ENCODE data around the gene FSTL4. TPM values are rescaled to one million over a fixed set of nuclear protein-coding genes. Genes with fewer than 3 reads are reported as not detected.

The FSTL4 gene
- total and polyA plus RNA-seq, 2 experiments from 2014 or later: 1.4 to 2.8 TPM

DNA sequence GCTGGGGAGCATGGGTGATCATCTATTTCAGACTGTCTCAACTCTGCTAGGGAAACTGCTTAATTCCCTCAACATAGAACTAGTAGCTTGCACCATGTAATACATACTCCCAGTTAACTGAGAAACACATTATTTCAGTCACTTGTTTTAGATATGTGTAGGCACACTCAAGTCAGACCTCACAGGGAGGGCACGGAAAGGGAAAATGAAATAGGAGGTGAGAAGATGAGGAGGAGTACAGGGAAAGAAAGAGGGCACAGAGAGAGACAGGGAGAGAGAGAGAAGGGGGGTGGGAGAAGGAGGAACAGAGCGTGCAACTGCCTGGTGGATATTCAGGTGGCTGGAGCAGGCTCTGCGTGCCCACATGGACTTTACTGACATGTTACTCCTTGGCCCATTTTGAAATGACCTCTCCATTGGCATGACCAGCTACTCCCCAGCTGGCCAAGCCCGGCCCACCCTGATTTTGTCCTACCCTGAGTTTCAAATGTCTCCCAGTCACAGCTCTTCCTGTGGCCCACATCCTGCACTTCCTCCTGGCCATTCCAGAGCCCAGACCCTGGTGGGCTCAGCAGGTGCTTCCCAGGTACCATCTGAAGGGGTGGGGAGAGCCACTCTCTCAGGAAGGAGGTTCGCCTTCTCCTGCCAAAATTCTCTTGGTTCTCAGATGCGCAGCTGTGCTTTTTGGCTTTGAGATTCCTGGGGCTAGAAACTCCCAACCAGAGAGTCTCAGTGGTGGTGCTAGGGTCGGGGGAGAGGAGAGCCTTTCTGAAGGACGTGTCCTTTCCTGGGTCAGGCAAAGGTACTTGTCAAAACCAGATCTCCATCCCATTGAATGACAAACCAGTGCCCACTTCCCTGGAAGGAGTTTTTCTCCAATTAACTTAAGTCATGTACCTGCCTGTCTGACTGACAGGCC, 229.4 kb downstream of the FSTL4 start (continued):
- TF ChIP-seq REST (IDR thresholded peaks at IDR 0.05; ENCODE audit: unreplicated experiment) (no peak), ETS1 (IDR thresholded peaks at IDR 0.05) (no peak), POLR2AphosphoS5 (IDR thresholded peaks at IDR 0.05; ENCODE audit: low read depth) (no peak), EZH2 (IDR thresholded peaks at IDR 0.05; ENCODE audit: low read depth, unreplicated experiment) (no peak), STAT1 (IDR thresholded peaks at IDR 0.05; ENCODE audit: unreplicated experiment) (no peak), ZNF114 (CRISPR knock-in tag; IDR thresholded peaks at IDR 0.05) (no peak), JUNB (IDR thresholded peaks at IDR 0.05; ENCODE audit: unreplicated experiment) (no peak)

DNA sequence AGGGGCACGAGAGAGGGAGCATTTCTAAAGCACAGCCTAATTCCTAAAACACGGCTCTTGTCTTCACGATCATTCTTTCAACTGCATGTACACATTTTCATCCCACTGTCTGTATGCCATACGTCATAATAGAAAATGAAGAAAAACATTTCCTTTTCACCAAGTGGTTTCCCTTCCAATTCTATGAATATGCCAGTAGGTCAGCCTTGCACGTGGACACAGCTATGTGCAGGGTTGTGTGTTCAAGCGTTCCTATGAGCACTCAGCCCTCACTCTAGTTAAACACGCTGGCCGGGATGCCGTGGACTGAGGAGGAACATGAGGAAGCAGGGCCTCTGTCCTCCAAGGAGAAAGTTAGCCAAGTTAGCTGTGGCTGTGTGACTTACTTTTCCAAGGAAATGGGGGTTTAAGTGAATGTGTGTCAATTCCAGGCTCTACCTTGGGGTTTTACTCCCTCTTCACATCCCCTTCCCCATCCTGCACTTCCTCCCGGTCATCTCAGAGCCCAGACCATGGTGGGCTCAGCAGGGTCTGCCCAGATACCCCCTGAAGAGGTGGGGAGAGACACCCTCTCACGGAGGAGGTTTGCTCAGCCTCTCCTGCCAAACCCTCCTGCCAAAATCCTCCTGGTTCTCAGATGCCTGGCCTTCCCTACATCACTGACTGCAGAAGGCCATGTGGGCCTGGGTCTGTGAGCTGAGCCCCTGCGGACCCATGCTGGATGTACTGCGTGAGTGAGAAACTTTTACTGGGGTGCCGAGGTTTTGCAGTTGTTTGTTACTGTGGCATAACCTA, 230.6 kb downstream of the FSTL4 start:
- peaks cover 7% of the 10 kb centered on the region for H3K27me3 Mint-ChIP-seq (ENCODE audit: insufficient read depth, low read depth, poor library complexity)
- ATAC-seq: no peak
- H3K9me3 Mint-ChIP-seq: peaks cover 18% of the 10 kb centered on the region
- Histone ChIP-seq H3K4me3 (no peak overlapping the region), H3K27ac (ENCODE audit: low read depth) (no peak overlapping the region), H3K4me2 (no peak overlapping the region), H2AFZ (no peak overlapping the region), H3K36me3 (ENCODE audit: insufficient read depth) (0 out of 2 replicates have a peak, but pooled peaks cover 2% of the 10 kb centered on the region), H3K27me3 (ENCODE audit: insufficient read depth) (no peaks in the 10 kb centered on the region), H3K9me2 (ENCODE audit: insufficient read depth) (peaks cover 2% of the 10 kb centered on the region; the same call in 1 of the 2 replicates), H3F3A (replicated peaks; ENCODE audit: low read depth) (no peaks in the 10 kb centered on the region), H4K20me1 (replicated peaks; ENCODE audit: insufficient read depth) (no peaks in the 10 kb centered on the region), H3K79me2 (replicated peaks; ENCODE audit: insufficient read depth) (no peaks in the 10 kb centered on the region), H3K4me1 (ENCODE audit: insufficient read depth) (peaks cover 10% of the 10 kb centered on the region; the same call in 1 of the 2 replicates)
- H3K36me3 Mint-ChIP-seq (ENCODE audit: low read depth): peaks cover 10% of the 10 kb centered on the region; the same call in 2 of the 3 replicates
- no peak overlapping the region for H3K4me3 Mint-ChIP-seq
- no peak overlapping the region for H3K27ac Mint-ChIP-seq
- no peak for DNase-seq (ENCODE audit: low spot score)
- H3K4me1 Mint-ChIP-seq: peaks cover 25% of the 10 kb centered on the region
- TF ChIP-seq EZH2 (IDR thresholded peaks at IDR 0.05; ENCODE audit: low read depth, unreplicated experiment): no peak
- TF ChIP-seq ETS1 (IDR thresholded peaks at IDR 0.05): no peak
- TF ChIP-seq, protein P1, sequence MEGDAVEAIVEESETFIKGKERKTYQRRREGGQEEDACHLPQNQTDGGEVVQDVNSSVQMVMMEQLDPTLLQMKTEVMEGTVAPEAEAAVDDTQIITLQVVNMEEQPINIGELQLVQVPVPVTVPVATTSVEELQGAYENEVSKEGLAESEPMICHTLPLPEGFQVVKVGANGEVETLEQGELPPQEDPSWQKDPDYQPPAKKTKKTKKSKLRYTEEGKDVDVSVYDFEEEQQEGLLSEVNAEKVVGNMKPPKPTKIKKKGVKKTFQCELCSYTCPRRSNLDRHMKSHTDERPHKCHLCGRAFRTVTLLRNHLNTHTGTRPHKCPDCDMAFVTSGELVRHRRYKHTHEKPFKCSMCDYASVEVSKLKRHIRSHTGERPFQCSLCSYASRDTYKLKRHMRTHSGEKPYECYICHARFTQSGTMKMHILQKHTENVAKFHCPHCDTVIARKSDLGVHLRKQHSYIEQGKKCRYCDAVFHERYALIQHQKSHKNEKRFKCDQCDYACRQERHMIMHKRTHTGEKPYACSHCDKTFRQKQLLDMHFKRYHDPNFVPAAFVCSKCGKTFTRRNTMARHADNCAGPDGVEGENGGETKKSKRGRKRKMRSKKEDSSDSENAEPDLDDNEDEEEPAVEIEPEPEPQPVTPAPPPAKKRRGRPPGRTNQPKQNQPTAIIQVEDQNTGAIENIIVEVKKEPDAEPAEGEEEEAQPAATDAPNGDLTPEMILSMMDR (conservative IDR thresholded peaks at IDR 0.05; ENCODE audit: low read depth in 2 of 2): no peak
- no peak for TF ChIP-seq POLR2AphosphoS5 (IDR thresholded peaks at IDR 0.05; ENCODE audit: low read depth)
- no peak for TF ChIP-seq ZNF114 (CRISPR knock-in tag; IDR thresholded peaks at IDR 0.05)
- no peak for TF ChIP-seq REST (IDR thresholded peaks at IDR 0.05; ENCODE audit: unreplicated experiment)
- TF ChIP-seq EZH2phosphoT487 (IDR thresholded peaks at IDR 0.05; ENCODE audit: unreplicated experiment): no peak
- TF ChIP-seq ZNF331 (CRISPR knock-in tag; IDR thresholded peaks at IDR 0.05; ENCODE audit: low read depth): no peak
- TF ChIP-seq JUNB (IDR thresholded peaks at IDR 0.05; ENCODE audit: unreplicated experiment): no peak
- no peak for TF ChIP-seq CREB1 (CRISPR knock-in tag; IDR thresholded peaks at IDR 0.05; ENCODE audit: low read depth)
- TF ChIP-seq NANOG (IDR thresholded peaks at IDR 0.05; ENCODE audit: borderline replicate concordance): no peak
- no peak for TF ChIP-seq STAT1 (IDR thresholded peaks at IDR 0.05; ENCODE audit: unreplicated experiment)
